Small intestine (tissue), 16 donors: ENCODE data around the gene IFRD1. TPM values are rescaled to one million over a fixed set of nuclear protein-coding genes. Genes with fewer than 3 reads are reported as not detected.
A peak's percentile ranks its signal among the peaks of the same experiment; 100 is the strongest.

ENCODE experiments used
- DNase-seq, 2 donors: peaks; one replicate each; pipeline versions ENCODE4 v3.0.0 to v3.0.0-alpha.2; 2013
- FAIRE-seq: peaks from 2 replicates; lab custom pipeline; 2012; peaks lifted over from hg19 to GRCh38; lab: Jason Lieb, UNC
- H3K27ac ChIP-seq, 3 donors: one replicate each; pipeline ENCODE4 v1.5.1; 2013; ENCODE audit warnings: low read length in 2 of 3, mild to moderate bottlenecking in 2 of 3, control low read depth in 1 of 3, inconsistent platforms in 1 of 3, low read depth in 1 of 3, moderate library complexity in 1 of 3
- H3K27me3 ChIP-seq, 3 donors: one replicate each; pipeline ENCODE4 v1.6.1; 2013; ENCODE audit warnings: low read length in 3 of 3, inconsistent platforms in 1 of 3; ENCODE audit not compliant: control insufficient read depth in 3 of 3, insufficient read depth in 3 of 3
- H3K36me3 ChIP-seq, 3 donors: one replicate each; pipeline ENCODE4 v1.6.1; 2013; ENCODE audit warnings: low read length in 3 of 3, inconsistent platforms in 1 of 3, low read depth in 1 of 3, mild to moderate bottlenecking in 1 of 3, moderate library complexity in 1 of 3; ENCODE audit not compliant: control insufficient read depth in 3 of 3, insufficient read depth in 2 of 3
- H3K4me1 ChIP-seq, 3 donors: one replicate each; pipeline ENCODE4 v1.6.1; 2013; ENCODE audit warnings: low read length in 2 of 3, inconsistent platforms in 1 of 3, low read depth in 1 of 3, mild to moderate bottlenecking in 1 of 3, moderate library complexity in 1 of 3; ENCODE audit not compliant: control insufficient read depth in 3 of 3, insufficient read depth in 2 of 3
- H3K4me3 ChIP-seq, 3 donors: one replicate each; pipeline ENCODE4 v1.5.1; 2013; ENCODE audit warnings: low read length in 3 of 3, control low read depth in 1 of 3, inconsistent platforms in 1 of 3, low read depth in 1 of 3, mild to moderate bottlenecking in 1 of 3, moderate library complexity in 1 of 3
- H3K9me3 ChIP-seq, 2 donors: one replicate each; pipeline ENCODE4 v1.6.1; 2013; ENCODE audit warnings: low read depth in 1 of 2, low read length in 1 of 2; ENCODE audit not compliant: control insufficient read depth in 2 of 2, insufficient read depth in 1 of 2
- WGBS, 3 donors: extraction: QIAGEN DNeasy Blood & Tissue Kit; methylation state at CpG; one replicate each; pipeline ENCODE4 v1.1.7; 2013; 5-methylcytosine and 5-hydroxymethylcytosine counted together
- long read RNA-seq, 10 donors: transcript quantifications; one replicate each; lab custom pipeline, GENCODE V29; 2026
- polyA plus RNA-seq, 4 donors: library from polyadenylated mRNA; stranded (reverse) in 3 of 4; unstranded in 1 of 4; fragments of 200-250 nt in 3 of 4; fragments of 120-200 nt in 1 of 4; gene quantifications; one replicate each; pipeline versions ENCODE4 v1.2.1 to v1.2.3, GENCODE V29; 2013
- donor health status: healthy with polysubstance abuse.
- donor health status: control.
- donor health status: control.
- donor health status: Bipolar disorder and iron deficiency.
- donor health status: healthy.

Gene IFRD1
- polyA plus RNA-seq = 10 to 100 TPM; 41.9 to 58.4 (median 46.0) TPM
- long read RNA-seq, donor 1, transcript IFRD1-202 (12 exons, 2,290 nt) = major isoform, 13 of 50 reads
- long read RNA-seq, donor 1, partial matches to known transcripts = 35 of 50 reads
- long read RNA-seq, donor 1, other reads (novel, unspliced or antisense) = 0 of 50 reads
- long read RNA-seq, donor 2, partial matches to known transcripts = 11 of 14 reads
- long read RNA-seq, donor 2, other reads (novel, unspliced or antisense) = 0 of 14 reads
- long read RNA-seq, donor 3, partial matches to known transcripts = 19 of 24 reads
- long read RNA-seq, donor 3, other reads (novel, unspliced or antisense) = 0 of 24 reads
- long read RNA-seq, donor 4, partial matches to known transcripts = 0 of 1 reads
- long read RNA-seq, donor 4, other reads (novel, unspliced or antisense) = 0 of 1 reads
- long read RNA-seq, donor 5, partial matches to known transcripts = 6 of 6 reads
- long read RNA-seq, donor 5, other reads (novel, unspliced or antisense) = 0 of 6 reads
- long read RNA-seq, donor 6, transcript IFRD1-202 (12 exons, 2,290 nt) = major isoform, 6 of 22 reads
- long read RNA-seq, donor 6, partial matches to known transcripts = 14 of 22 reads
- long read RNA-seq, donor 6, other reads (novel, unspliced or antisense) = 0 of 22 reads
- long read RNA-seq, donor 7, transcript IFRD1-202 (12 exons, 2,290 nt) = major isoform, 9 of 26 reads
- long read RNA-seq, donor 7, partial matches to known transcripts = 17 of 26 reads
- long read RNA-seq, donor 7, other reads (novel, unspliced or antisense) = 0 of 26 reads
- long read RNA-seq, donor 8 = 0 reads
- long read RNA-seq, donor 9, partial matches to known transcripts = 0 of 1 reads
- long read RNA-seq, donor 9, other reads (novel, unspliced or antisense) = 0 of 1 reads
- long read RNA-seq, donor 10, transcript IFRD1-202 (12 exons, 2,290 nt) = major isoform, 12 of 58 reads
- long read RNA-seq, donor 10, partial matches to known transcripts = 44 of 58 reads
- long read RNA-seq, donor 10, other reads (novel, unspliced or antisense) = 0 of 58 reads

GRCh38 chr7:112449902-112450806, at the start of gene IFRD1:
IFRD1 (plus strand) TSS chr7:112450460; CDS start chr7:112450689, 229 bp downstream.
- Histone ChIP-seq H3K36me3 (peaks cover 0 to under 1% (median 0%) of the 10 kb centered on the region in 3 donors), H3K27me3 (no peaks in the 10 kb centered on the region), H3K27ac (peak within 1 kb of the TSS; percentile 97 to 100 (median 98)), H3K4me1 (peaks cover 0 to 12% (median 9%) of the 10 kb centered on the region in 3 donors), H3K9me3 (no peaks in the 10 kb centered on the region), H3K4me3 (peak within 1 kb of the TSS; percentile 93 to 100 (median 94))
- peak; percentile 99 for DNase-seq
- 0% methylated on average over 67 to 73 of the region's 73 CpGs for WGBS, 3 donors
- no peak for FAIRE-seq

- H3K4me1 ChIP-seq = no peaks in the 10 kb centered on the region
- H3K27ac ChIP-seq = no peak overlapping the region
- no peaks in the 10 kb centered on the region for H3K36me3 ChIP-seq
- H3K4me3 ChIP-seq = no peak overlapping the region
- no peaks in the 10 kb centered on the region for H3K27me3 ChIP-seq
- DNase-seq (no peak), FAIRE-seq (no peak)
- H3K9me3 ChIP-seq = peaks cover 0 to 3% of the 10 kb centered on the region in 2 donors
These were observed 45.9 kb upstream of the IFRD1 start for GRCh38 chr7:112404321-112404720.

GRCh38 chr7:112405286-112405685, 45.0 kb upstream of the IFRD1 start:
- no peak for FAIRE-seq
- 86 to 89% (median 87%) methylated on average over 1 of the region's 1 CpG for whole genome bisulfite sequencing, 3 donors
- H3K4me3 ChIP-seq = no peak overlapping the region

GRCh38 chr7:112407261-112407660, 43.0 kb upstream of the IFRD1 start:
- FAIRE-seq (no peak), DNase-seq (no peak)
- H3K36me3 ChIP-seq = no peaks in the 10 kb centered on the region
- H3K9me3 ChIP-seq = peaks cover 0 to 3% of the 10 kb centered on the region in 2 donors
- H3K4me1 ChIP-seq = no peaks in the 10 kb centered on the region
- no peak overlapping the region for H3K27ac ChIP-seq
- 93 to 100% (median 96%) methylated on average over 1 of the region's 1 CpG for WGBS, 3 donors
- no peaks in the 10 kb centered on the region for H3K27me3 ChIP-seq
- no peak overlapping the region for H3K4me3 ChIP-seq

More at GRCh38 chr7:112405286-112405685, 45.0 kb upstream of the IFRD1 start:
- H3K4me1 ChIP-seq = no peaks in the 10 kb centered on the region
- no peak overlapping the region for H3K27ac ChIP-seq
- no peak for DNase-seq
- H3K27me3 ChIP-seq = no peaks in the 10 kb centered on the region
- peaks cover 0 to 3% of the 10 kb centered on the region in 2 donors for H3K9me3 ChIP-seq
- H3K36me3 ChIP-seq = no peaks in the 10 kb centered on the region

- DNase-seq (no peak), FAIRE-seq (no peak)
- Histone ChIP-seq H3K4me3 (no peak overlapping the region), H3K27ac (no peak overlapping the region), H3K4me1 (no peaks in the 10 kb centered on the region), H3K9me3 (no peaks in the 10 kb centered on the region), H3K36me3 (no peaks in the 10 kb centered on the region), H3K27me3 (no peaks in the 10 kb centered on the region)
- WGBS, 3 donors = 70 to 92% (median 86%) methylated on average over 1 of the region's 1 CpG
These were observed 40.2 kb upstream of the IFRD1 start for GRCh38 chr7:112410092-112410491.

- H3K4me3 ChIP-seq = no peak overlapping the region
- no peaks in the 10 kb centered on the region for H3K9me3 ChIP-seq
- no peaks in the 10 kb centered on the region for H3K36me3 ChIP-seq
- H3K4me1 ChIP-seq = no peaks in the 10 kb centered on the region
- no peak overlapping the region for H3K27ac ChIP-seq
- no peak for FAIRE-seq
- H3K27me3 ChIP-seq = no peaks in the 10 kb centered on the region
- 41 to 48% (median 45%) methylated on average over 7 of the region's 7 CpGs for WGBS, 3 donors
- peak; percentile 18 to 20 for DNase-seq
These were observed 39.0 kb upstream of the IFRD1 start for GRCh38 chr7:112411186-112411795.

GRCh38 chr7:112414855-112415490, 35.3 kb upstream of the IFRD1 start:
- H3K27ac ChIP-seq = no peak overlapping the region
- H3K27me3 ChIP-seq = no peaks in the 10 kb centered on the region
- H3K36me3 ChIP-seq = no peaks in the 10 kb centered on the region
- 0 to 8% (median 2%) methylated on average over 3 of the region's 3 CpGs for WGBS, 3 donors
- no peaks in the 10 kb centered on the region for H3K4me1 ChIP-seq
- FAIRE-seq = no peak
- H3K9me3 ChIP-seq = no peaks in the 10 kb centered on the region
- H3K4me3 ChIP-seq = no peak overlapping the region
- peak; percentile 62 for DNase-seq
